Mesodermal cell (in vitro differentiated cells): ENCODE measurements around the gene PRCC.

Source experiments
- H3K27ac ChIP-seq: 2 replicates; pipeline ENCODE4 v1.7.0; 2013; ENCODE audit warnings: mild to moderate bottlenecking, low read depth, low read length, moderate library complexity; ENCODE audit not compliant: severe bottlenecking
- H3K36me3 ChIP-seq: 2 replicates; pipeline ENCODE4 v1.7.1; 2013; ENCODE audit warnings: mild to moderate bottlenecking, low read length, moderate library complexity; ENCODE audit not compliant: control insufficient read depth, insufficient read depth
- H3K4me1 ChIP-seq: one replicate; pipeline ENCODE4 v1.7.1; 2013; ENCODE audit warnings: mild to moderate bottlenecking, low read length; ENCODE audit not compliant: insufficient read depth, control insufficient read depth, poor library complexity, severe bottlenecking
- H3K4me3 ChIP-seq: 2 replicates; pipeline ENCODE4 v1.7.0; 2013; ENCODE audit warnings: low read length, control low read depth, mild to moderate bottlenecking; ENCODE audit not compliant: insufficient read depth, poor library complexity, severe bottlenecking; ENCODE audit errors: extremely low read depth
- H3K9me3 ChIP-seq: 2 replicates; pipeline ENCODE4 v1.7.1; 2013; ENCODE audit warnings: mild to moderate bottlenecking, low read length, moderate library complexity; ENCODE audit not compliant: control insufficient read depth
- WGBS, 2 experiments: methylation state at CpG; one replicate each; pipeline ENCODE4 v1.1.5; 2013; ENCODE audit warnings: missing lambda C conversion rate in 2 of 2; ENCODE audit not compliant: insufficient coverage in 2 of 2; 5-methylcytosine and 5-hydroxymethylcytosine counted together

PRCC gene

DNA sequence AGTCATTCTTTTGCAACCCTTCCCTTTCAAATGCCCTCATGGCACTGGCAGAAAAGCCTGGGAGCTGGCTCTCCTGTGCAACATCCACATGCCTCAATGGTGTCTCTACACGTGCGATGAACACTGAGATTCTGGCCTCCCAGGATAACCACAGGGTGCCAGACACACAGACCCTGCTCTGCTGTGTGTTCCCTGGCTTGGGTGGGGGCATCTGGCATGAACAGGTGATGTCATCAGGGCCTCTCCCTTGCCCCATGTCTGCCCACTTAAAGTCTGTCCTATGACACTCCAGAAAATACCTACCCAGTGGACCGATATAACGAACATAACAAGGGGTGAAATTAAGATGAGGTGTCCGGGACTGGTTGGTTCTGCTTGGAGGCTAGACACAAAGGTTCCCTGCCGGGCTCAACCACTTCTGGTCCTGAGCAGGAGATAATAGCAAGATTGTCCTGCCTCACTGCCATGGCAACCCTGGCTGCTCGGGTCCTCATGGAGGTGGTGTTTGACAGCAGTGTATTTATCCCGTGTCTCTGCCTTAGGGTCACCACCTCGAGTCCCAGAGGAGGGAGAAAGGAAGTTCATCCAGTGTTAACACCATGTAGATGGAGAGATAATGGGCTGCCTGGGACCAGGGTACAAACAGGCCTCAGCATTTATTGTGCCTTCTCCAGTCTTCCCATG, 72.2 kb downstream of the PRCC start:
- H3K4me3 ChIP-seq = no peak overlapping the region
- H3K27ac ChIP-seq = no peak overlapping the region
- H3K36me3 ChIP-seq = no peaks in the 10 kb centered on the region
- H3K4me1 ChIP-seq = no peaks in the 10 kb centered on the region
- 21 to 38% methylated on average over 6 to 9 of the region's 9 CpGs for WGBS, 2 experiments
- no peaks in the 10 kb centered on the region for H3K9me3 ChIP-seq

DNA sequence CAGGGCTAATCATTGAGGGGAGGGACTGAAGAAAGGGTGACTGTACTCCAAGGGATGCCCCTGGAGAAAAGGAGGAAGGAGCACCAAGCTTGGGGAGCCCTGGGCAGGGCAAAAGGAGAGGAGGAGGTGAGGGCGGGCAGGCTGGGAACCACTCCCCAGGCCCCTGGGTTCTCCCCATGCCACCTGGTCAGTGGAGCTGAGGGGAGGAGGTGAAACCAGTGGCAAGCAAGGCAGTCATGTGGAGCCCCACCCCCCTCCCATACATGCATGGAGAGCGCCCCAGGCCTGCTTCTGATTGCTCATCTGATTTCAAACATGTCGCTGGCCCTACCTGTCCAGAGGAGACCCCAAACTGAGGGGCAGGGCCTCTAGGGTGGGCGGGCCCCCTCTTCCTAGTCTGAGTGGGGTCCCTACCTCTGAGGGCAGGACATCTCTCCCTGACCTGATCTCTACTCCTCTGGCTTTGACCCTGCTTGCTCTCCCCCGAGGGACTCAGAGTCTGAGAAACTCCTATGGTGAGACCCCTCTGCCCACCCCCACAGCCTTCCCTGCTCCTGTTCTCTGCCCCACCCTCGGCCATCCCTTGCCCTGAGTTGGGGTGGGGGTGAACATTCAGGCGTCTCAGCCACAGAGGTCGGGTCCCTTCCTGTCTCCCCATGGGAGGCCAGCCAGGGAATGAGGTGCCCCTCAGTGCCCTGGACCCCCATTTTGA, 73.0 kb downstream of the PRCC start:
- H3K4me3 ChIP-seq = no peak overlapping the region
- H3K4me1 ChIP-seq = no peaks in the 10 kb centered on the region
- no peaks in the 10 kb centered on the region for H3K9me3 ChIP-seq
- no peaks in the 10 kb centered on the region for H3K36me3 ChIP-seq
- H3K27ac ChIP-seq = no peak overlapping the region
- 69 to 73% methylated on average over 3 to 4 of the region's 8 CpGs for WGBS, 2 experiments

DNA sequence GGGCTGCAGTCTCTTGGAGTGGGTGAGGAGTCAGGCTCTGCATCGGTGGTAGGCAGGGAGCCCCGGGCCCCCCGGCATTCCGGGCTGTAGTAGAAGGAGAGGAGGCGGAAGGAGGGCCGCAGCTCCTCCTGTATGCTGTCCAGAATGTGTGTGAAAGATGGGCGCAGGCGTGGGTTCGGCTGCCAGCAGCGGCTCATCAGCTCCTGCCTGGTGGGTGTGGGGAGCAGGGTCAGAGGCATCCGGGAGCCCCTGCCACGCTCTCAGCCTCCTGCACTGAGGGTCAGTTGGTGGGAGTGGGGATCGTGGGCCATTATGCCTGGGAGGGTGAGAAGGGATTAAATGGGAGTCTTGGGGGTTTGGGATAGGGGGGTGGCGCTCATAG, 73.6 kb downstream of the PRCC start:
- WGBS, 2 experiments = 78 to 98% methylated on average over 6 to 14 of the region's 14 CpGs
- H3K4me3 ChIP-seq = no peak overlapping the region

DNA sequence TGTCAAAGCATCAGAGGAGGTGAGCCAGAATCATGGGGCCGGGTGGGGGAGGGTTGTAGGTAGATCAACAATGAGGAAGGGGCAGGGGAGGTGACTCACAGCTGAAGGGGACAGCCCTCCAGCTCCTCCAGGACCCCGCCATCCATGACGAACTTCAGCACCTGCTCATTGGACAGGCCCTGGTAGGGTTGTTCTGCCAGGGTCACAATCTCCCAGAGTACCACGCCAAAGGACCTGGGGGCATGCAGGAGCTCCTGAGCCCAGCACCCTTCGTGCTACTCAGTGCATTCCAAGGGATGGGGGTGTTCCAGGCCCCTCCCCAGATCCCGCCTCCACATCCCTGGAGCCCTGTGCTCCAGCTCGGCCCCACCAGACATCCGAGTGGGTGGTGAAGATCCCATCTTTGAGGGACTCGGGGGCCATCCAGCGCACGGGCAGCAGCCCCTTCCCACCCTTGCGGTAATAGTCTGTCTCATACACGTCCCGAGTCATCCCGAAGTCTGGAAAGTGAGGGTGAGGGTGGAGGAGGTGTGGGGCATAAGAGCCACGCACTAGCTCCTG, 74.0 kb downstream of the PRCC start:
- no peaks in the 10 kb centered on the region for H3K9me3 ChIP-seq
- WGBS, 2 experiments = 64 to 76% methylated on average over 7 to 13 of the region's 16 CpGs

More for the DNA sequence above, 73.6 kb downstream of the PRCC start:
- Histone ChIP-seq H3K9me3 (no peaks in the 10 kb centered on the region), H3K36me3 (no peaks in the 10 kb centered on the region), H3K27ac (no peak overlapping the region), H3K4me1 (no peaks in the 10 kb centered on the region)

DNA sequence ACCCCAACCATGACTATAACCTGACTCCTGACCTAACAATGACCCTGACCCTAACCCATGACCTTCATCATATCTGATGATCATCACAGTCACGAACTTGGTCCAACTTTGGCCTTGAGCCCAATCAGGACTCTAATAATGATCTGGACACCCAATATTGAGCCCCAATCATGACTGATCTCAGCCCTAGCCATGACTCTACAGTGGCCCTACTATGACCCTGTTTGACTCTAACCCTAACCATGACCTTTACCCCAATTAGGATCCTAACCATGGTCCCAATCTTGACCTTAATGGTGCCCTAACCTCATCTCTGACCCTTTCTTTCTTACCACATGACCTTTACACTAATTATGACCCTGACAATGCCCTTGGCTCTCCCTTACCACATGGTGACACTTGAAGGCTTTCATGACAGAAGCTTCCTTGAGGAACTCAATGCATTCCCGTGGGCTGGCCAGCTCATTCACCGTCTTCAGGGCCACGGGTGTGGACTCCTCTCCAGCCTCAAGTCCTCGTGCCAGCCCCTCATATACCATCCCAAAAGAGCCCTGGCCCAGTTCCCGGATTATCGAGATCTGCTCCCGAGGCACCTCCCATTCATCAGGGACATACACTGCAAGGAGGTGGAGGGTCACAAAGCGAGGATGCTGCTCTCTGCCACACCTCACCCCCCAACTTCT, 75.4 kb downstream of the PRCC start:
- no peak overlapping the region for H3K4me3 ChIP-seq
- WGBS, 2 experiments = 80 to 86% methylated on average over 5 to 8 of the region's 9 CpGs
- no peaks in the 10 kb centered on the region for H3K4me1 ChIP-seq
- H3K9me3 ChIP-seq = no peaks in the 10 kb centered on the region
- H3K36me3 ChIP-seq = no peaks in the 10 kb centered on the region
- H3K27ac ChIP-seq = no peak overlapping the region

More for the DNA sequence above, 74.0 kb downstream of the PRCC start:
- no peak overlapping the region for H3K4me3 ChIP-seq
- no peaks in the 10 kb centered on the region for H3K4me1 ChIP-seq
- H3K27ac ChIP-seq = no peak overlapping the region
- no peaks in the 10 kb centered on the region for H3K36me3 ChIP-seq

DNA sequence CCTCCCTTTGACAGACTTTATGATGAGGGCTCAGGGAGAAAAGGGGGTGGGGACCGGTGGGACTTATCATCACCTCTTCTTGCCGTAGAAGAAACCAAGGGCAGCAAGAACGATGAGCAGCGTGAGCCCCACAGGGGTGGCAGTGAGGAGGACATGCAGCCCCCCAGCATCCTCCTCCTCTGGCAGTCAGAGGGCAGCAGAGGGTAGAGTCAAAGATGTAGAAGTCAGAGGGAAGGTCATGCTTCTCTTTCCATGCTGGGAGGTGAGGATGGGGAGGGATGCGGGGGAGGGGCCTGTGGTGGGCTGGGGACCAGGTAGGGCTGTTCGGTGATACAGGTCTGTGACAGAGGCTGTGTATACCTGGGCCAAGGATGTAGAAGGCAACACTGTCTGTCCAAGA, 76.8 kb downstream of the PRCC start:
- no peak overlapping the region for H3K4me3 ChIP-seq
- H3K27ac ChIP-seq = no peak overlapping the region
- no peaks in the 10 kb centered on the region for H3K4me1 ChIP-seq
- WGBS, 2 experiments = 62 to 64% methylated on average over 6 of the region's 6 CpGs
- no peaks in the 10 kb centered on the region for H3K36me3 ChIP-seq
- H3K9me3 ChIP-seq = no peaks in the 10 kb centered on the region

DNA sequence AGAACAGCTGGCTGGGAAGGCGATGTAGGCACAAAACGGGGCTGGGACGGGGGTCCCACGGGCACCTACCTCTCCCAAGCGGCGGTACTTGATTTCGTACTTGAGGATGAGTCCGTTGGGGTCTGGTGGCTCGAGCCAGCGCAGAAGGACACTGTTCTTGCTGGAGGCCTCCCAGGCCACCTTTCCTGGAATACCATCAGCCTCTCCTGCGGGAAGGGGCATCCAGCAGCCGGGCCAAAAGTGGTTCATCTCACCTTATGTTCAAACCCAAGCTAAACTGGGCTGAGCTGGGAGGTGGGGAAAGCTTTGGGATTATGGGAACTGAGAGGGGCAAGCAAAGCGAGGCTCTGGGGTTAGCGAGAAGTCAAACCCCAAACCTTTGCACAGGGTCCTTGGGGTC, 77.3 kb downstream of the PRCC start:
- H3K4me3 ChIP-seq = no peak overlapping the region
- WGBS, 2 experiments = 61 to 74% methylated on average over 12 to 13 of the region's 14 CpGs

DNA sequence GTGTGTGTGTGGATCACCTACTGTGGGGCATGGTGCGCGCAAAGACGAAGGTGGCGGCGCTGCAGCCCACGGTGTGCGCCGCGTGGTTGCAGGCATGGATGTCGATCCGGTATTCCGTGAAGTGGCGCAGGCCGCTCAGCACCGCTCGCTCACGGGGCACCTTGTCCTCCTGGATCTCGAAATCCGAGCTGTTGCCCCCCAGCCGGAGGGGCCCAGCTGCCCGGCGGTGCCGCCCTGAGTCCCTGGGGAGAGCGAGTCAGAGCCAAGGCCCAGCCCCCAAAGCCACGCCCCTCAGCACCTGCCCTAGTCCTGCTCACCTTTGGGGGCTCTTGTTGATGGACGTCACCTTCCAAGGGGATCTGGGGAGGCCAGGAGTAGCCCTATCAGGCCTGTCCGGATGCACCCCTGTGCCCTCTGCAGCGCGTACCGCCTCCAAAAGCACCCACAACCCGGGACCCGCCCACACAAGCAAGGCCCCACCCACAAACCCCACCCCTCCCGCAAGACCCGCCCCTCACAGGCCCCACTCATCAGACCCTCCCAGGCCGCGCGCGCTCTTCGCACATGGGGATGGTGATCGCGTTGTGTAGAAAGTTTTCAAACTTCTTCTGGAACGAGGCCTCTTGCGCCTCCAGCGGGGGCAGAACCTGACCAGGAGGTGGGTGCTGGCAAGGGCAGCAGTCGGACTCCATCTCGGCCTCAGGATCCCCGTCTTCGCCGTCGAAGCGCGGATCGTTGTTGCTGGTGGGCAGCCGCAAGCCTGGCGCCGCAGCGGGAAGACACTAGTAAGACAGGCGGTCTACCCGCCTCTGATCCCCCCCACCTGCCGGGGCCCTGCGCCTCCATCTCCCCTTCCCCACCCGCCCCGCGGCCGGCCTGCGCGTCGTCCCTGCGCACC, 78.0 kb downstream of the PRCC start:
- no peaks in the 10 kb centered on the region for H3K36me3 ChIP-seq
- H3K4me3 ChIP-seq = no peak overlapping the region
- 19 to 23% methylated on average over 48 to 49 of the region's 69 CpGs for WGBS, 2 experiments
- H3K9me3 ChIP-seq = no peaks in the 10 kb centered on the region
- H3K27ac ChIP-seq = no peak overlapping the region
- H3K4me1 ChIP-seq = no peaks in the 10 kb centered on the region

More for the DNA sequence above, 77.3 kb downstream of the PRCC start:
- Histone ChIP-seq H3K4me1 (no peaks in the 10 kb centered on the region), H3K27ac (no peak overlapping the region), H3K9me3 (no peaks in the 10 kb centered on the region), H3K36me3 (no peaks in the 10 kb centered on the region)

DNA sequence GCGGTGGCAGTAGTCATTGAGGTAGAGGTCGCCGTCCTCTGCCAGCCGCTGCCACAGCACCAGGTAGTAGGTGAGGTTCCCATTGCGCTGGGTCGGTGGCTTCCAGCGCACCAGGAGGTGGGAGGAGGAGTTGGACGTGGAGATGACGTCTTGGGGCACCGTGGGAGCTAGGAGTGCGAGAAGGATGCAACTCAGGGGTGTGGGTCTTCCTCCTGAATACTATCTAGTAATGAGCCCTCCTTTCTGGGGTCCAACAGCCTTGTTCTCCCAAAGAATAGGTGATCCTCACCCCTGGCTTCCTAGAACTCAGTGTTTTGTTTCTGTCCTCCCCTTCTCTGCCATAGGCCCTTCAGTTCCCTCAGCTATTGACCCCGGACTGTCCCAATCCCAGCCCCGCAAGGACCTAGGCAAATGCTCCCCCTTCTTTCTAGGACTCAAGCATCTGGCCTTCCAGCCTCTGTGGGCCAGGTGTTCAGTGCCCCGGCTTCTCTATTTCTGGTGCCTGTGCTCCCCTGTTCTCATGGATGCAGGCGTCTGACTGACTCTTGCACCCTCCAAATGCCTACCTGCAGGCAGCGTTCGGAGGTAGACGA, 78.7 kb downstream of the PRCC start:
- no peaks in the 10 kb centered on the region for H3K9me3 ChIP-seq
- H3K4me3 ChIP-seq = no peak overlapping the region
- no peak overlapping the region for H3K27ac ChIP-seq
- H3K36me3 ChIP-seq = no peaks in the 10 kb centered on the region
- 48 to 58% methylated on average over 14 to 16 of the region's 18 CpGs for WGBS, 2 experiments
- no peaks in the 10 kb centered on the region for H3K4me1 ChIP-seq

DNA sequence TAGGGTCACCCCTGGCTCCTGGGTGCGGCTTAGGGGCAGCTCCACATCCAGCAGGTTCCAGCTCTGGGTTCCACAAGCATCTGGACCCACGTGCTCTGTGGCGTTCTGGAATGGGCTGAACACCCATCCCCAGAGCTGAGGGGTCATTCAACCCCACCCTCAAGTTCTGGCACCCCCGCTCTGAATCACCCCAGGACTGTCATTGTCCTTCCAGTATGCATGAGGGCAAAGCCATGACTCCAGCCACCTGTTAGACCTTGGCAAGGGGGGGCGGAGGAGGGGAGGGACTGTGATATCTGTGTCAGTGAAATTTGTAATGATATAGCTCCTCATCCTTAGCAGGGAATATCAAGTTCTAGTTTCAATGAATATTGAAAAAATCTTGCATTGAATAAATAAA, 79.3 kb downstream of the PRCC start:
- 72 to 93% methylated on average over 3 to 4 of the region's 5 CpGs for WGBS, 2 experiments
- Histone ChIP-seq H3K9me3 (no peaks in the 10 kb centered on the region), H3K4me1 (no peaks in the 10 kb centered on the region), H3K36me3 (no peaks in the 10 kb centered on the region), H3K27ac (no peak overlapping the region), H3K4me3 (no peak overlapping the region)
